ENCODE results near the gene ZMIZ1.

ZMIZ1 gene

DNA sequence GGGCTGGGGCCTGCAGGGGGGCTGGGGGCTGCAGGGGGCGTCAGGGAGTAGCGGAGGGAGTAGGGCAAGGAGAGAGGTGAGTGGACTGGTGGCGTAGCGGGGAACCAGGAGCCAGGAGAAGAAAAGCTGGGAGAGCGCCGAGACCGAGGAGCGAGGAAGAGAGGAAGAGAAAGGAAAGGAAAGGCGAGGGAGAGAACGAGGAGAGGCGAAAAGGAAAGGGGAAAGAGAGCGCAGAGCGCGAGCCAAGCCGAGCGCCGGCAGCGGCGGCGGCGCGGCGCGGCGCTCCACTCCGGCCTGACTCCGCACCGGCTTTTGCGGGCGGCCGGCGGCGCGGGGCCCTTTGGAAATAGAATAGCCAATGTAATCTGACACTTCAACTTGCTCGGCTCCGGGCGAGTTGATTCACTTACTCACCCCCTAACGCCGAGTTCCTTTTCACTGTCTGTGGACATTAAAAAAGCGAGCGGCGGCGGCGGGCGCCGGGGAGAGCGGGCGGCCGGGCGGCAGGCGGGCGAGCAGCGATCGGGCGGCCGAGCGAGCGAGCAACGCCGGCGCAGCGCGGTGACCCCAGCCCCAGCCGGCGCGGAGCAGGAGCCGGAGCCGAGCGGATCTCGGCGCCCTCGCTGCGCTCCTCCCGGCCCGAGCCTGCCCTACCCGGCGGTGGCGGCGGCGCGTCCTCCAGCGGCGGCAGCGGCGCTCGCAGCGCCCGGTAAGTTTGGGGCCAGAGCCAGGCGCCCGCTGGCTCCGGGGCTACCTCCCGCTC, at the start of gene ZMIZ1:
ZMIZ1 (plus strand) TSS at position 405 of the 763 bp plus-strand sequence. CDS start 132,667 bp downstream, outside the sequence.
- TF ChIP-seq CTCF (IDR thresholded peaks at IDR 0.05) = peak; percentile 52; the same call in 1 of the 2 replicates

DNA sequence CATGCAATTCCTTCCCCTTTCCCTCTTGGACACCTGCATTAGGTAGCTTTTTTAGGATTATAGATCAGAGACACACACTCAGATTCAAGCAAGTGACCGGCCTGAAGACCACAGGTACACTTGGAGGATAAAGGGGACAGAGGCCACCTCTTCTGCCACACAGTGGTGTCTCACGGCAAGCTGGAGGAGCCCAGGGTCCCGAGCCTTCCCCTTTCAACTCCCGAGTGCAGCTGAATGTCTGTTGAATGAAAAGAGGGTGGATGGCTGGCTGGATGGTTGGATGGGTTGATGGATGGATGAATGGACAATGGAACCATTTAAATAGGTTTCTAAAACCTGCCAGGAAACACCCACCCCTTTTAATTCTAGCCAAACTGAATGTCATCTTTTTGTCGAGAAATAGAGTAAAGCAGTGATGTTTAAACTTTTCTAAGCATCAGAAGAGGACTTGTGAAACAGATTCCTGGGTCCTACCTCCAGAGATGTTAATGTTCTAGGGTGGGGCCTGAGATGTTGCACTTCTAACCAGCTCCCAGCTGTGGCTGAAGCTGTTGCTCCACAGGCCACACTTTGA, 49.2 kb upstream of the ZMIZ1 start:
- TF ChIP-seq CTCF (IDR thresholded peaks at IDR 0.05) = no peak

DNA sequence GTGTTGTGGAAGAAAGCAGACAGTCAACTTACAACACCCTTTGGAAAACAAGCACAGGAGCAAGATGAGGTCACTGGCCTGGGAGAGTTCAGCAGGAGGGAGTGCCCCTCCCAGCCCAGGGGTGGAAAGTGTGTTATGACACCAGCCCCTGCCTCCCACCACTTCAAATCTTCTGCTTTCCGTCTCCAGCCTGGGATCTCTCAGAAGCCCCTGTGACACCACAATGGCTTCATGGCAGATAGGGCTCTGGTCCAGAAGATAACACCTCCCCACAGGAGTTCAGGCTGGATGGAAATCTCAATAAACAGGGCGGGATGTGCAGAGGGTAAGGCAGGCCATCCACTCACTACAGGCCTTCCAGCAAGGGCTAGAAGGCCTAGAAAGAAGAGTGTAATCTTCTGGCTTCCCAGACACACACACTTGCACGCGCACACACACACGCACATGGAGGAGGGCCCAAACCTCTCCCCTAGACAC, 48.7 kb upstream of the ZMIZ1 start:
- TF ChIP-seq CTCF (IDR thresholded peaks at IDR 0.05) = no peak

GRCh38 chr10:79020605-79021004, 48.2 kb upstream of the ZMIZ1 start:
- no peak for TF ChIP-seq CTCF (IDR thresholded peaks at IDR 0.05)

DNA sequence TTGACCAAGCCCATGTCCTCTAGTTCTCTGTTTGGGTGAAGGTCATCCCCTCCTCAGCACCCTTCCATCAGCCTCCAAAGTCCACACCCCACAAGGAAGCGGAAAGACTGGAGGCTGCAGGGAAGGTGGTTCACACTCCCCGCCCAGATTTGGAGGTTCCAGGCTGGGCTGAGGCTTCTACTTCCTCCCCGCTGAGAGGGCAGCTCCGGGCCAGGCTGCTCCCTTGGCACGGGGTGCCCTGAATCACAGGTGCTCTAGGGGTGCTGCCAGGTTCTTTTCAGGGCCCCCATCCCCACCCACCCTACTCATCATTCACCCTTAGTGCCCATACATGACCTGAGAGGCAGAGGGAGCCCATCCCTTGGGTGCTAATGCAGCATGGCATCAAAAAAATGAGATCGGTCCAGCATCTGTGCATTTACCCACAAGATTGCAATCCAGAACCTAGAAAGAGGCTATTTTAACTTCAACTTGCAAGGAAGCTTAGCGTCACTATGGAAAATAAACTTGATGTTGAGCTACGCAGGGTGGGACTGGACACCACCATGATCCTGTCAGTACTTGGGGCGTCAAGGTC, 47.3 kb upstream of the ZMIZ1 start:
- TF ChIP-seq CTCF (IDR thresholded peaks at IDR 0.05) = no peak

DNA sequence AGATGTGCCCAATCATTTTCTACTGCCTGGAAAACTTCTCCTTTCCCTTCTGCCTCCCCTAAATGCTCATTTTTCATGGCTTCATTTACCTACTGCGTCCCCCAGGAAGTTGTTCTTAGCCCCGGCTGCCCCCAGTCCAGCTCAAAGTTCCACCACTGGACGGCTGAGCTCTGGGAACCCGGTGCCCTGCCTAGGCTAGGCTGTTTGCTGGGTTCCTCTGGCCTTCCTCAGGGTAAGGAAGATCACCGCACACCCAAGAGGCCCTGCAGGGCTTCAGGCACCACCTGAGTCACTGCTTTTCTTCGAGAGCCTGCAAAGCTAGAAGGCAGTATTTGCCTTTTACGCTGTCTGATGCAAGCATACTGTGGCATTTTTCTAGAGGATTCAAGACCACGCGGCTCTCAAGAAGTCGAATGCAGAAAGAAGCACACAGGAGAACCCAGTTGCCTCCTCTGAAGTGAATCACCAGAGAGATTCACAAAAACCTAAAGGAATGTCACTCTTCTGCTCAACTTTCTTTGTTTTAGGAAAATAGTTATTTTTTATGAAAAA, 46.7 kb upstream of the ZMIZ1 start:
- TF ChIP-seq CTCF (IDR thresholded peaks at IDR 0.05) = no peak

- TF ChIP-seq CTCF (IDR thresholded peaks at IDR 0.05) = no peak
These were observed 46.1 kb upstream of the ZMIZ1 start for GRCh38 chr10:79022565-79023230.

Measured in LNCAP (cell line).